ENCODE results near the gene KASH5.

KASH5 gene

DNA sequence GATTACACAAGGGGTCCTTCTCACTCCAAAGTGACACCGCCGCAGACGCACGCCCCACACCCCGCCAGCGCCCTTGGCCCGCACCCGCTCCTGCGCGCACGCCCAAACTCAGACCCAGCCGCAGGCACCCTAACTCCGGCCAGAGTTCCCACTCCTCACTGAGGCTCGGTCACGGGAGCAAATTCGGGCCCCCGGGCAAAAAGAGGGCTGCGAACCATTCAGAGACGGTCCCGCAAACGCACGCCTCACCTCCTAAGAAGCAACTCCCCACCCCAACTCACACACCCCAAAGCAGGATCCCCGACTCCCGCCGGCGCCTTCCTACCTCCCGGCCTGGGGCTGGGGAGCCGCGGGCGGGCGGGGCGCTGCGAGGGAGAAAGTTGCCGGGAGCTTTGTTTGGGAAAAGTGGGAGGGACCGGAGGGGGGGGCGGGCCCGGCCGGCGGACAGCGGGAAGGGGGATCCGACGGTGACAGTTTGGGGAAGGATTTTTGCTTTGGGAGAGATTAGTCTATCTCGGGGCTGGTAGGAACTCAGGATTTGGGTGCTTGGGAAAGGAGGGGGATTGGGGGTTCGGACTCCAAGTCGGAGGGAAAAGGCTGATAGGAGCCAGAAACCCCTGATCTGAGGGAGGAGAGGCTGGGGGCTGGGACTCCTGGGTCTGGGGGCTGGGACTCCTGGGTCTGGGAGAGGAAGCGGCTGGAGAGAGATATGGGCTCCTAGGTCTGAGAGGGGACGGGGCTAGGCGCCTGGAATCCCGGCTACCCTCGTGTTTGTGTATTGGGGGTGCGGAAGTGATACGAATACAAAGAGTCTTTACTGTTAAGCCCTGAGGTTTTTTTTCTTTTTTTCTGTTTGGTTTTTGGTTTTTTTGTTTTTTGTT lies 25.8 kb upstream of the KASH5 start, which contains the start of gene TEAD2:
TSS of gene TEAD2 (minus strand) at position 369 of the 881 bp plus-strand sequence. CDS start 2,341 bp downstream, outside the sequence.
- no peak for TF ChIP-seq EZH2phosphoT487 (IDR thresholded peaks at IDR 0.05; ENCODE audit: low read depth)
- TF ChIP-seq, protein P1, sequence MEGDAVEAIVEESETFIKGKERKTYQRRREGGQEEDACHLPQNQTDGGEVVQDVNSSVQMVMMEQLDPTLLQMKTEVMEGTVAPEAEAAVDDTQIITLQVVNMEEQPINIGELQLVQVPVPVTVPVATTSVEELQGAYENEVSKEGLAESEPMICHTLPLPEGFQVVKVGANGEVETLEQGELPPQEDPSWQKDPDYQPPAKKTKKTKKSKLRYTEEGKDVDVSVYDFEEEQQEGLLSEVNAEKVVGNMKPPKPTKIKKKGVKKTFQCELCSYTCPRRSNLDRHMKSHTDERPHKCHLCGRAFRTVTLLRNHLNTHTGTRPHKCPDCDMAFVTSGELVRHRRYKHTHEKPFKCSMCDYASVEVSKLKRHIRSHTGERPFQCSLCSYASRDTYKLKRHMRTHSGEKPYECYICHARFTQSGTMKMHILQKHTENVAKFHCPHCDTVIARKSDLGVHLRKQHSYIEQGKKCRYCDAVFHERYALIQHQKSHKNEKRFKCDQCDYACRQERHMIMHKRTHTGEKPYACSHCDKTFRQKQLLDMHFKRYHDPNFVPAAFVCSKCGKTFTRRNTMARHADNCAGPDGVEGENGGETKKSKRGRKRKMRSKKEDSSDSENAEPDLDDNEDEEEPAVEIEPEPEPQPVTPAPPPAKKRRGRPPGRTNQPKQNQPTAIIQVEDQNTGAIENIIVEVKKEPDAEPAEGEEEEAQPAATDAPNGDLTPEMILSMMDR (IDR thresholded peaks at IDR 0.05; ENCODE audit: low read depth, low read length) = no peak
- Histone ChIP-seq H3K4me1 (ENCODE audit: low read length) (peaks cover 44% of the 10 kb centered on the region), H3K9me3 (ENCODE audit: insufficient read depth, low read length) (no peaks in the 10 kb centered on the region), H3K9ac (ENCODE audit: low read length) (peak within 1 kb of the TSS; percentile 82), H4K20me1 (ENCODE audit: insufficient read depth, low read length) (no peaks in the 10 kb centered on the region), H3K36me3 (replicated peaks; ENCODE audit: low read depth, low read length) (no peaks in the 10 kb centered on the region), H3K79me2 (ENCODE audit: low read length) (no peaks in the 10 kb centered on the region), H3K4me2 (ENCODE audit: low read length) (peak within 1 kb of the TSS; percentile 90), H2AFZ (ENCODE audit: low read depth, low read length) (peak within 1 kb of the TSS; percentile 24; the same call in 1 of the 2 replicates), H3K4me3 (ENCODE audit: low read length) (peak within 1 kb of the TSS; percentile 80), H3K27me3 (ENCODE audit: low read depth, low read length) (no peaks in the 10 kb centered on the region), H3K27ac (ENCODE audit: low read length) (peak within 1 kb of the TSS; percentile 48)

DNA sequence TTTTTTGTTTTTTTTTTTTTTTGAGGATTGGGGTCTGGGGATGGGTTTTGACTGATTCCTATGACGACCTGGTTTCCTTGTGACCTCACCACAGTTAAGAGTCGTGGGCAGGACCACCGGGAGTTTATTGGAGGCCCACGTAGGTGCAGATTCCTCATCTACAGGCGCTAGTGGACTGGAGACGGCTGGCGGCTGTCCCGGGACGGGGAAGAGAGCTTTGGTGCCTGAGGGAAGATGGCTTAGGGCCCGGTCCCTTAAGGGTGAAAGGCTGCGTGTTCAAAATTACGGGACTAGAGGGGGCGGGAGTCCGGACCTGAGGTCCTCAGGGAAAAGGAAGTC lies 25.2 kb upstream of the KASH5 start:
- peaks cover 40% of the 10 kb centered on the region for H3K4me1 ChIP-seq (ENCODE audit: low read length)
- no peaks in the 10 kb centered on the region for H3K27me3 ChIP-seq (ENCODE audit: low read depth, low read length)
- no peak overlapping the region for H2AFZ ChIP-seq (ENCODE audit: low read depth, low read length)
- no peaks in the 10 kb centered on the region for H4K20me1 ChIP-seq (ENCODE audit: insufficient read depth, low read length)
- H3K36me3 ChIP-seq (replicated peaks; ENCODE audit: low read depth, low read length) = no peaks in the 10 kb centered on the region
- peak overlapping the region; percentile 90 for H3K4me2 ChIP-seq (ENCODE audit: low read length)
- H3K9me3 ChIP-seq (ENCODE audit: insufficient read depth, low read length) = no peaks in the 10 kb centered on the region
- peak overlapping the region; percentile 80 for H3K4me3 ChIP-seq (ENCODE audit: low read length)
- no peak overlapping the region for H3K27ac ChIP-seq (ENCODE audit: low read length)
- H3K9ac ChIP-seq (ENCODE audit: low read length) = peak overlapping the region; percentile 20; the same call in 1 of the 2 replicates
- H3K79me2 ChIP-seq (ENCODE audit: low read length) = no peaks in the 10 kb centered on the region
- no peak for TF ChIP-seq EZH2phosphoT487 (IDR thresholded peaks at IDR 0.05; ENCODE audit: low read depth)
- TF ChIP-seq, protein P1 (IDR thresholded peaks at IDR 0.05; ENCODE audit: low read depth, low read length) = no peak

DNA sequence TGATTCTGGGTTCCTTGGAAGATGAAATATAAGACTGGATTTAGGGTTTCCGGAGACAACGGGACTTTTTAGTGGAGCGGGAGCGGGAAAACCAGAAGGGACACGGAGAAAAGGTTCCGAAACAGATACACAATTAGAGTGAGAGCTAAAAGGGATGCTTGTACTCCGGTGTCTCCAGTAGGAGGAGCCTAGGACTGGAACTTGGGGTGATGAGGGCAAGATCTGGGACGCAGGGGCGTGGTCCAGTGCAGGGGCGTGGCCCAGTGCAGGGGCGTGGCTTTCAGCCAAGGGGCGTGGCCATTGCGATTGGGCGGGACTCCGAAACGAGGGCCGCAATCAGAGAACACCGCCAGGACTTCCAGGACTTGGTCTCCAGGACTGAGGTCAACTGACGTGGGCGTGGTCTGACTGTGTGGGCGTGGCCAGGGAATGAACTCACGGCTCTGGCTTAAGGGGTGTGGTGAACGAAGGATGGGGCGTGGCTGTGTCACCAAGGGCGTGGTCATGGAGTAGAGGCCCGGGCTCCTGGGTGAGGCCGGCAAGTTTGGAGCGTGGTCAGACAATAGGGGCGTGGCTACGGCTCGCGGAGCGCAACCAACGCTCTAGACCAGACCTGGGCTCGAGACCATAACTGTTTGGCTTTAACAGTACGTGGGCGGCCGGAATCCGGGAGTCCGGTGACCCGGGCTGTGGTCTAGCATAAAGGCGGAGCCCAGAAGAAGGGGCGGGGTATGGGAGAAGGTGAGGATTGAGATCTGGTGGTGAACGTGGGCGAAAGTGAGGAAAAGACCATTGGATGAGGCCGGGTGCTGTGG lies 24.6 kb upstream of the KASH5 start, which contains the start of gene DKKL1:
TSS of gene DKKL1 (plus strand) at position 610 of the 815 bp plus-strand sequence. CDS start at position 732, 122 bp downstream.
- Histone ChIP-seq H3K27ac (ENCODE audit: low read length) (no peak within 1 kb of the TSS), H2AFZ (ENCODE audit: low read depth, low read length) (no peak within 1 kb of the TSS), H3K4me1 (ENCODE audit: low read length) (peaks cover 40% of the 10 kb centered on the region), H3K4me3 (ENCODE audit: low read length) (peak within 1 kb of the TSS; percentile 80), H3K36me3 (replicated peaks; ENCODE audit: low read depth, low read length) (no peaks in the 10 kb centered on the region), H4K20me1 (ENCODE audit: insufficient read depth, low read length) (no peaks in the 10 kb centered on the region), H3K79me2 (ENCODE audit: low read length) (no peaks in the 10 kb centered on the region), H3K9me3 (ENCODE audit: insufficient read depth, low read length) (no peaks in the 10 kb centered on the region), H3K9ac (ENCODE audit: low read length) (peak within 1 kb of the TSS; percentile 82; the same call in 1 of the 2 replicates), H3K27me3 (ENCODE audit: low read depth, low read length) (no peaks in the 10 kb centered on the region), H3K4me2 (ENCODE audit: low read length) (peak within 1 kb of the TSS; percentile 90)
- TF ChIP-seq, protein P1 (IDR thresholded peaks at IDR 0.05; ENCODE audit: low read depth, low read length) = no peak
- no peak for TF ChIP-seq EZH2phosphoT487 (IDR thresholded peaks at IDR 0.05; ENCODE audit: low read depth)
